ENCODE results near the gene TMTC1.

Gene TMTC1

GRCh38 chr12:29593001-29593400 lies 190.7 kb downstream of the TMTC1 start:
- H3K9me3 ChIP-seq (ENCODE audit: control insufficient read depth, insufficient read depth, low read length), result no peaks in the 10 kb centered on the region
- no peaks in the 10 kb centered on the region; the same call in 1 of the 2 replicates for H3K27me3 ChIP-seq (ENCODE audit: control insufficient read depth, insufficient read depth, low read length)
- H3K9ac ChIP-seq (ENCODE audit: low read depth, low read length), result no peak overlapping the region
- H3K4me3 ChIP-seq (ENCODE audit: low read depth, low read length), result no peak overlapping the region
- H3K4me1 ChIP-seq (ENCODE audit: control insufficient read depth, insufficient read depth, low read length), result peaks cover 24% of the 10 kb centered on the region
- no peaks in the 10 kb centered on the region for H3K36me3 ChIP-seq (ENCODE audit: control insufficient read depth, insufficient read depth, low read length)
- H3K27ac ChIP-seq (ENCODE audit: low read depth, low read length), result no peak overlapping the region

- Histone ChIP-seq H3K36me3 (ENCODE audit: control insufficient read depth, insufficient read depth, low read length) (no peaks in the 10 kb centered on the region), H3K9me3 (ENCODE audit: control insufficient read depth, insufficient read depth, low read length) (no peaks in the 10 kb centered on the region), H3K4me3 (ENCODE audit: low read depth, low read length) (peak overlapping the region; percentile 39), H3K27ac (ENCODE audit: low read depth, low read length) (peak overlapping the region; percentile 83), H3K4me1 (ENCODE audit: control insufficient read depth, insufficient read depth, low read length) (peaks cover 24% of the 10 kb centered on the region), H3K9ac (ENCODE audit: low read depth, low read length) (peak overlapping the region; percentile 28; the same call in 1 of the 2 replicates), H3K27me3 (ENCODE audit: control insufficient read depth, insufficient read depth, low read length) (no peaks in the 10 kb centered on the region; the same call in 1 of the 2 replicates)
Measured at GRCh38 chr12:29591140-29592020, 192.4 kb downstream of the TMTC1 start.

- Histone ChIP-seq H3K9me3 (ENCODE audit: control insufficient read depth, insufficient read depth, low read length) (no peaks in the 10 kb centered on the region), H3K9ac (ENCODE audit: low read depth, low read length) (no peak overlapping the region), H3K4me1 (ENCODE audit: control insufficient read depth, insufficient read depth, low read length) (peaks cover 24% of the 10 kb centered on the region), H3K4me3 (ENCODE audit: low read depth, low read length) (no peak overlapping the region), H3K27ac (ENCODE audit: low read depth, low read length) (no peak overlapping the region), H3K36me3 (ENCODE audit: control insufficient read depth, insufficient read depth, low read length) (no peaks in the 10 kb centered on the region), H3K27me3 (ENCODE audit: control insufficient read depth, insufficient read depth, low read length) (no peaks in the 10 kb centered on the region; the same call in 1 of the 2 replicates)
Measured at GRCh38 chr12:29589851-29590250, 193.9 kb downstream of the TMTC1 start.

- H3K9ac ChIP-seq (ENCODE audit: low read depth, low read length), result no peak overlapping the region
- no peak overlapping the region for H3K27ac ChIP-seq (ENCODE audit: low read depth, low read length)
- H3K4me3 ChIP-seq (ENCODE audit: low read depth, low read length), result no peak overlapping the region
- no peaks in the 10 kb centered on the region for H3K36me3 ChIP-seq (ENCODE audit: control insufficient read depth, insufficient read depth, low read length)
- H3K27me3 ChIP-seq (ENCODE audit: control insufficient read depth, insufficient read depth, low read length), result no peaks in the 10 kb centered on the region; the same call in 1 of the 2 replicates
- H3K4me1 ChIP-seq (ENCODE audit: control insufficient read depth, insufficient read depth, low read length), result peaks cover 24% of the 10 kb centered on the region
- H3K9me3 ChIP-seq (ENCODE audit: control insufficient read depth, insufficient read depth, low read length), result no peaks in the 10 kb centered on the region
Measured at GRCh38 chr12:29589286-29589820, 194.4 kb downstream of the TMTC1 start.

DNA sequence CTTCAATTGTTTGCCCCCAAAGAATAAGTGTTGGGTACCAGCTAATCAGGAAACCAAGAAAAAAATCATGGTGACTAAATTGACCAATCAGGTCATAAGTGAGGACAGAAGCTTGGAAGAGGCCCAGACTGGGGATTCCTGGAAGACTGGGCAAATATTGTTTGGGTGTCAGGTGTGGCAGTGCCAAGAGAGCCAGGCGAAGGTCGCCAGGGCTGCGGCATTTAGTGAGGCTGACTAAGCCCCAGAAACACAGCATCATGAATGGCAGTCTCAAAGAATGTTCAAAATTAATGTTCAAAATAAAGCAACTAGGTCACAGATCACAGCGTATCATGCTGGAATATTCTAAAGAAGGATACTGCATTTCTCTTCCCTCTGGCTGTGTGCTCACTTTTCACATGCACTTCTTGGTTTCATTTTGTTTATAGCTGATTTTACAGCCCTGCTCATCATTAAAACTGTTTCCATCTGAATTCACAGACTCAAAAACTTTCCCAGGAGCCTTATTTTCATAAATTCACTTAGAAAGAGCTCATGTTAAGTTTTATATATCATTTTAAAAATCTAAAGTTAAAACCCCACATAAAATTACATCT lies 201.0 kb downstream of the TMTC1 start:
- H3K9me3 ChIP-seq (ENCODE audit: control insufficient read depth, insufficient read depth, low read length), result no peaks in the 10 kb centered on the region
- H3K27ac ChIP-seq (ENCODE audit: low read depth, low read length), result no peak overlapping the region
- peaks cover 4% of the 10 kb centered on the region; the same call in 1 of the 2 replicates for H3K36me3 ChIP-seq (ENCODE audit: control insufficient read depth, insufficient read depth, low read length)
- H3K4me3 ChIP-seq (ENCODE audit: low read depth, low read length), result no peak overlapping the region
- H3K9ac ChIP-seq (ENCODE audit: low read depth, low read length), result no peak overlapping the region
- no peaks in the 10 kb centered on the region for H3K27me3 ChIP-seq (ENCODE audit: control insufficient read depth, insufficient read depth, low read length)
- no peaks in the 10 kb centered on the region for H3K4me1 ChIP-seq (ENCODE audit: control insufficient read depth, insufficient read depth, low read length)

- no peak overlapping the region for H3K9ac ChIP-seq (ENCODE audit: low read depth, low read length)
- peaks cover 4% of the 10 kb centered on the region; the same call in 1 of the 2 replicates for H3K36me3 ChIP-seq (ENCODE audit: control insufficient read depth, insufficient read depth, low read length)
- no peaks in the 10 kb centered on the region for H3K27me3 ChIP-seq (ENCODE audit: control insufficient read depth, insufficient read depth, low read length)
- H3K27ac ChIP-seq (ENCODE audit: low read depth, low read length), result no peak overlapping the region
- no peak overlapping the region for H3K4me3 ChIP-seq (ENCODE audit: low read depth, low read length)
- H3K4me1 ChIP-seq (ENCODE audit: control insufficient read depth, insufficient read depth, low read length), result no peaks in the 10 kb centered on the region
- no peaks in the 10 kb centered on the region for H3K9me3 ChIP-seq (ENCODE audit: control insufficient read depth, insufficient read depth, low read length)
Measured at GRCh38 chr12:29582146-29582545, 201.6 kb downstream of the TMTC1 start.

- Histone ChIP-seq H3K36me3 (ENCODE audit: control insufficient read depth, insufficient read depth, low read length) (peaks cover 4% of the 10 kb centered on the region; the same call in 1 of the 2 replicates), H3K9me3 (ENCODE audit: control insufficient read depth, insufficient read depth, low read length) (no peaks in the 10 kb centered on the region), H3K4me3 (ENCODE audit: low read depth, low read length) (no peak overlapping the region), H3K4me1 (ENCODE audit: control insufficient read depth, insufficient read depth, low read length) (no peaks in the 10 kb centered on the region), H3K27me3 (ENCODE audit: control insufficient read depth, insufficient read depth, low read length) (no peaks in the 10 kb centered on the region), H3K9ac (ENCODE audit: low read depth, low read length) (no peak overlapping the region), H3K27ac (ENCODE audit: low read depth, low read length) (no peak overlapping the region)
Measured at GRCh38 chr12:29581631-29582030, 202.1 kb downstream of the TMTC1 start.

DNA sequence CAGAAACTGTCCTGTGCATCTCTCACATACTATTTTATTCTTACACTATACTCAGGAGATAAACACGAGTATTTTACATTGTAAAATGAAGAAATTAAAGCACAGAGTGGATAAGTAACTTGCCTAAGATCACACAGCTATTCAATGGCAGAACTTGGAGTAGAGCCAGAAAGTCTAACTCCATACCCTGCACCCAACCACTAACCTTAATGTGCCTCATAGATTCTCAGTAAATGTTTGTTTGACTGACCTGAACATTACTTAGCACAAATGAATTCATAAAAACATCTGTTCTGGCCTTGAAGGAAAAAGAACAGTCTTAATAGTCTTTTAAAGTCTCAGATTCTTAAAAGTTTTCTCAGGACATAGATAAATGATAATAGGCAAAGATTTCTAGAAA lies 202.8 kb downstream of the TMTC1 start:
- Histone ChIP-seq H3K9ac (ENCODE audit: low read depth, low read length) (no peak overlapping the region), H3K27ac (ENCODE audit: low read depth, low read length) (no peak overlapping the region), H3K9me3 (ENCODE audit: control insufficient read depth, insufficient read depth, low read length) (no peaks in the 10 kb centered on the region), H3K36me3 (ENCODE audit: control insufficient read depth, insufficient read depth, low read length) (peaks cover 4% of the 10 kb centered on the region; the same call in 1 of the 2 replicates), H3K4me3 (ENCODE audit: low read depth, low read length) (no peak overlapping the region), H3K27me3 (ENCODE audit: control insufficient read depth, insufficient read depth, low read length) (no peaks in the 10 kb centered on the region), H3K4me1 (ENCODE audit: control insufficient read depth, insufficient read depth, low read length) (no peaks in the 10 kb centered on the region)

GRCh38 chr12:29578731-29579130 lies 205.0 kb downstream of the TMTC1 start:
- H3K9me3 ChIP-seq (ENCODE audit: control insufficient read depth, insufficient read depth, low read length), result no peaks in the 10 kb centered on the region
- H3K4me1 ChIP-seq (ENCODE audit: control insufficient read depth, insufficient read depth, low read length), result no peaks in the 10 kb centered on the region
- H3K9ac ChIP-seq (ENCODE audit: low read depth, low read length), result no peak overlapping the region
- peaks cover 4% of the 10 kb centered on the region; the same call in 1 of the 2 replicates for H3K36me3 ChIP-seq (ENCODE audit: control insufficient read depth, insufficient read depth, low read length)
- H3K27ac ChIP-seq (ENCODE audit: low read depth, low read length), result no peak overlapping the region
- H3K4me3 ChIP-seq (ENCODE audit: low read depth, low read length), result no peak overlapping the region
- no peaks in the 10 kb centered on the region for H3K27me3 ChIP-seq (ENCODE audit: control insufficient read depth, insufficient read depth, low read length)

- H3K9me3 ChIP-seq (ENCODE audit: control insufficient read depth, insufficient read depth, low read length), result no peaks in the 10 kb centered on the region
- no peak overlapping the region for H3K9ac ChIP-seq (ENCODE audit: low read depth, low read length)
- no peak overlapping the region for H3K4me3 ChIP-seq (ENCODE audit: low read depth, low read length)
- H3K36me3 ChIP-seq (ENCODE audit: control insufficient read depth, insufficient read depth, low read length), result peaks cover 4% of the 10 kb centered on the region; the same call in 1 of the 2 replicates
- no peak overlapping the region for H3K27ac ChIP-seq (ENCODE audit: low read depth, low read length)
- no peaks in the 10 kb centered on the region for H3K4me1 ChIP-seq (ENCODE audit: control insufficient read depth, insufficient read depth, low read length)
- no peaks in the 10 kb centered on the region for H3K27me3 ChIP-seq (ENCODE audit: control insufficient read depth, insufficient read depth, low read length)
Measured at GRCh38 chr12:29578070-29578469, 205.7 kb downstream of the TMTC1 start.

DNA sequence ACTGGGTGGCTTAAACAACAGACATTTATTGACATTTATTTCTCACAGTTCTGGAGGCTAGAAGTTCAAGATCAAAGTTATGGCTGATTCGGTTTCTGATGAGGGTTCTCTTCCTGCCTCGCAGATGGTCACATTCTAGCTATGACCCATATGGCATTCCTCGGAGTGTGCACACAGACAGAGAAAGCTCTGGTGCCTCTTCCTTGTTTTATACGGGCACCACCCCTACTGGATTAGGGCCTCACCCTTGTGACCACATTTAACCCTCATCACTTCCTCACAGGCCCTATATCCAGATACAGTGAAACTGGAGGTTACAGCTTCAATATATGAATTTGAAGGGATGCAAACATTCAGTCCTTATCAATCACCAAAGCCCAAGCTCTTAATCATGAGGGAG lies 209.2 kb downstream of the TMTC1 start:
- no peaks in the 10 kb centered on the region for H3K9me3 ChIP-seq (ENCODE audit: control insufficient read depth, insufficient read depth, low read length)
- peaks cover 7% of the 10 kb centered on the region for H3K36me3 ChIP-seq (ENCODE audit: control insufficient read depth, insufficient read depth, low read length)
- no peak overlapping the region for H3K27ac ChIP-seq (ENCODE audit: low read depth, low read length)
- H3K9ac ChIP-seq (ENCODE audit: low read depth, low read length), result no peak overlapping the region
- H3K27me3 ChIP-seq (ENCODE audit: control insufficient read depth, insufficient read depth, low read length), result no peaks in the 10 kb centered on the region
- H3K4me3 ChIP-seq (ENCODE audit: low read depth, low read length), result no peak overlapping the region
- H3K4me1 ChIP-seq (ENCODE audit: control insufficient read depth, insufficient read depth, low read length), result no peaks in the 10 kb centered on the region

All from HUES48 (cell line).